HepG2 (cell line): ENCODE measurements around the gene KRTAP13-1. TPM values are rescaled to one million over a fixed set of nuclear protein-coding genes. Genes with fewer than 3 reads are reported as not detected.

Experiments used
- CEBPZ ChIP-seq: IDR thresholded peaks from 2 replicates; pipeline ENCODE4 v1.6.1; 2012; ENCODE audit warnings: low read length, improper control_type of control experiment
- NFE2 ChIP-seq: sonication (generic); formaldehyde crosslinking; IDR thresholded peaks from 2 replicates; pipeline ENCODE4 v1.4.0; 2020; ENCODE audit warnings: missing genetic modification reagents
- RBAK ChIP-seq: sonication (generic); formaldehyde crosslinking; IDR thresholded peaks from 2 replicates; pipeline ENCODE4 v1.5.1; 2020; ENCODE audit warnings: mild to moderate bottlenecking, missing genetic modification reagents
- XRCC5 ChIP-seq: fragments of 200-400 bp; formaldehyde crosslinking; optimal IDR thresholded peaks from 2 replicates; pipeline ENCODE3; 2017; ENCODE audit warnings: mild to moderate bottlenecking, low read length
- ZNF737 ChIP-seq: sonication (generic); formaldehyde crosslinking; IDR thresholded peaks from 2 replicates; pipeline ENCODE4 v1.5.0; 2020; ENCODE audit warnings: missing genetic modification reagents, mild to moderate bottlenecking, borderline replicate concordance
- polyA plus RNA-seq, 8 experiments: library from polyadenylated mRNA; depleted of rRNA in 3 of 8; stranded (reverse) in 7 of 8; unstranded in 1 of 8; fragments of >200 nt; fragmentation: Illumina TruSeq in 4 of 8; extraction: Trizol in 4 of 8; gene quantifications; 2 replicates each; pipeline versions ENCODE4 v1.2.1 to v1.2.3, GENCODE V29; 2011 to 2016; ENCODE audit warnings: low read depth in 4 of 8, missing spikeins in 1 of 8, mixed read lengths in 1 of 8; ENCODE audit not compliant: insufficient read depth in 1 of 8
- total RNA-seq, 5 experiments: library from RNA; depleted of rRNA; stranded (reverse); fragments of >200 nt; fragmentation: Illumina TruSeq; extraction: Trizol; gene quantifications; 2 replicates each; pipeline ENCODE4 v1.2.3, GENCODE V29; 2016; ENCODE audit warnings: low read depth in 1 of 5
- TF ChIP-seq, protein P1 (sequence below): sonication (generic); formaldehyde crosslinking; IDR thresholded peaks from 2 replicates; pipeline ENCODE4 v1.4.0; 2020; ENCODE audit warnings: mild to moderate bottlenecking, missing genetic modification reagents
- TF ChIP-seq, protein P2 (sequence below): sonication (generic); formaldehyde crosslinking; IDR thresholded peaks from 2 replicates; pipeline ENCODE4 v1.4.0; 2020; ENCODE audit warnings: missing genetic modification reagents, mild to moderate bottlenecking, borderline replicate concordance

Gene KRTAP13-1
- total and polyA plus RNA-seq, 2 of the 13 experiments (the other 11 are each of a cell fraction or from before 2014, with no cell fraction given) = not detected

DNA sequence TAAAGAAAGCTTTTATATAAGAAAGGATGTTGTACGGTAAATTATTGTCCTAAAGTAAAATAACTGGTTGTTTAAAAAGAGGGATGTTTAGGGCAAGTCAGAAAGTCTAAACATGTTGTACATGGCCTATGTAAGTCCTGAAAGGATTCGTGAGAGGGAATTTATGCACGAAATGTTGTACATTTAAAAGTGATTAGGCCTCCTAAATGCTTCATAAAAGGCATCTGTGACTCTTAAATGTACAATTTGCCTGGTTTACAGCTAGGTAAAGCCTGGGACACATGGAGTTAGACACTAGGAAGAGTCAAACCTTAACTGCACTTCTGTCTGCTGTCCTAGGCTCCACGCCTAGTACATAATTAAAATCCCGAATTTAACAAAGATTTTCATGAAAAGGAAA lies 20.2 kb downstream of the KRTAP13-1 start (continued):
- TF ChIP-seq CEBPZ (no peak), XRCC5 (no peak), ZNF737 (CRISPR knock-in tag) (no peak), NFE2 (CRISPR knock-in tag) (no peak), RBAK (CRISPR knock-in tag) (no peak)
- TF ChIP-seq, protein P1, sequence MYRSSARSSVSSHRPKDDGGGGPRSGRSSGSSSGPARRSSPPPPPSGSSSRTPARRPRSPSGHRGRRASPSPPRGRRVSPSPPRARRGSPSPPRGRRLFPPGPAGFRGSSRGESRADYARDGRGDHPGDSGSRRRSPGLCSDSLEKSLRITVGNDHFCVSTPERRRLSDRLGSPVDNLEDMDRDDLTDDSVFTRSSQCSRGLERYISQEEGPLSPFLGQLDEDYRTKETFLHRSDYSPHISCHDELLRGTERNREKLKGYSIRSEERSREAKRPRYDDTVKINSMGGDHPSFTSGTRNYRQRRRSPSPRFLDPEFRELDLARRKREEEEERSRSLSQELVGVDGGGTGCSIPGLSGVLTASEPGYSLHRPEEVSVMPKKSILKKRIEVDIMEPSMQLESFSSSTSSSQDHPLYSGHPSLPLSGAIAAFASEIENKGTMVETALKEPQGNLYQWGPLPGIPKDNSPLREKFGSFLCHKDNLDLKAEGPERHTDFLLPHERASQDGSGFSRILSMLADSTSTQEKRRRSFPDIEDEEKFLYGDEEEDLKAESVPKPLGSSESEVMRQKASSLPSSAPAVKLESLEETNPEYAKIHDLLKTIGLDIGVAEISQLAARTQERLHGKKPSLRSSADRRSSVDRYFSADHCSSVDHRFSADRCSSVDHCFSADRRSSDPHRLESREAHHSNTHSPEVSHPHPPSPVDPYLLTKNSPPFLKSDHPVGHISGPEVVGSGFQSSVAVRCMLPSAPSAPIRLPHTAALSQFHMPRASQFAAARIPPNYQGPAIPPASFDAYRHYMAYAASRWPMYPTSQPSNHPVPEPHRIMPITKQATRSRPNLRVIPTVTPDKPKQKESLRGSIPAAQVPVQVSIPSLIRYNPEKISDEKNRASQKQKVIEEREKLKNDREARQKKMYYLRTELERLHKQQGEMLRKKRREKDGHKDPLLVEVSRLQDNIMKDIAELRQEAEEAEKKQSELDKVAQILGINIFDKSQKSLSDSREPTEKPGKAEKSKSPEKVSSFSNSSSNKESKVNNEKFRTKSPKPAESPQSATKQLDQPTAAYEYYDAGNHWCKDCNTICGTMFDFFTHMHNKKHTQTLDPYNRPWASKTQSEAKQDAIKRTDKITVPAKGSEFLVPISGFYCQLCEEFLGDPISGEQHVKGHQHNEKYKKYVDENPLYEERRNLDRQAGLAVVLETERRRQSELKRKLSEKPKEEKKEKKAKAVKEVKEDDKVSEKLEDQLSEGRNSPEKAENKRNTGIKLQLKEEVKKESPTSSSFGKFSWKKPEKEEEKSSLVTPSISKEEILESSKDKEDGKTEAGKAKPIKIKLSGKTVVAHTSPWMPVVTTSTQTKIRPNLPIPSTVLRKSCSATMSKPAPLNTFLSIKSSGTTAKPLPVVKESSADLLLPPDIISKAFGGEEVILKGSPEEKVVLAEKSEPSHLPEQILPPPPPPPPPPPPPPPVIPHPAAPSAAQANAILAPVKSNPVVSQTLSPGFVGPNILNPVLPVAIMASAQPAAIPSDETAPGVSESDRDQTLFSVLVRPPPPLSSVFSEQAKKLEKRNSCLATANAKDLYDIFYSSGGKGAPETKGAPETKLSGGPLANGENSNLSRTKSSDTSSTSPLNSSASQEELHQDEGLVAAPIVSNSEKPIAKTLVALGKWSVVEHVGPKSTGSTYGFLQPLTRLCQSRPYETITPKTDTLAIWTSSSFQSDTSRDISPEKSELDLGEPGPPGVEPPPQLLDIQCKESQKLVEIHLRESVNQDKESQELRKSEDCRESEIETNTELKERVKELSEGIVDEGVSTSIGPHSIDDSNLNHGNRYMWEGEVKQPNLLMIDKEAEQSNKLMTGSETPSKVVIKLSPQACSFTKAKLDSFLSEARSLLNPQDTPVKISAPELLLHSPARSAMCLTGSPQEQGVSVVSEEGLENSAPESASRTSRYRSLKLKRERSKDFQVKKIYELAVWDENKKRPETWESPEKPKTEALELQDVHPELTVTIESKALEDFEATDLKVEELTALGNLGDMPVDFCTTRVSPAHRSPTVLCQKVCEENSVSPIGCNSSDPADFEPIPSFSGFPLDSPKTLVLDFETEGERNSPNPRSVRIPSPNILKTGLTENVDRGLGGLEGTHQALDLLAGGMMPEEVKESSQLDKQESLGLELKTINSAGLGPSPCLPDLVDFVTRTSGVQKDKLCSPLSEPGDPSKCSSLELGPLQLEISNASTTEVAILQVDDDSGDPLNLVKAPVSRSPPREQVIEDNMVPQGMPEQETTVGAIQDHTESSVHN (CRISPR knock-in tag) = no peak
- TF ChIP-seq, protein P2, sequence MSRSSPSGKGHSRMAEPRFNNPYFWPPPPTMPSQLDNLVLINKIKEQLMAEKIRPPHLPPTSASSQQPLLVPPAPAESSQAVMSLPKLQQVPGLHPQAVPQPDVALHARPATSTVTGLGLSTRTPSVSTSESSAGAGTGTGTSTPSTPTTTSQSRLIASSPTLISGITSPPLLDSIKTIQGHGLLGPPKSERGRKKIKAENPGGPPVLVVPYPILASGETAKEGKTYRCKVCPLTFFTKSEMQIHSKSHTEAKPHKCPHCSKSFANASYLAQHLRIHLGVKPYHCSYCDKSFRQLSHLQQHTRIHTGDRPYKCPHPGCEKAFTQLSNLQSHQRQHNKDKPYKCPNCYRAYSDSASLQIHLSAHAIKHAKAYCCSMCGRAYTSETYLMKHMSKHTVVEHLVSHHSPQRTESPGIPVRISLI = no peak
